Sigmoid colon (tissue), 7 donors: ENCODE results near the gene SEPTIN1. TPM values are rescaled to one million over a fixed set of nuclear protein-coding genes. Genes with fewer than 3 reads are reported as not detected.

Source experiments
- DNase-seq: peaks from one replicate; pipeline ENCODE4 v3.0.0-alpha.2; 2019
- H3K27ac ChIP-seq, 4 donors: fragments of 200-600 bp; sonication (generic); one replicate each; pipeline ENCODE4 v1.5.1; 2016 to 2019; ENCODE audit warnings: mild to moderate bottlenecking in 1 of 4
- H3K27me3 ChIP-seq, 3 donors: fragments of 200-600 bp; sonication (generic); one replicate each; pipeline ENCODE4 v1.5.1; 2019; ENCODE audit warnings: mild to moderate bottlenecking in 1 of 3
- H3K36me3 ChIP-seq, 4 donors: fragments of 200-600 bp; sonication (generic); one replicate each; pipeline ENCODE4 v1.5.1; 2016 to 2019
- H3K4me1 ChIP-seq, 4 donors: fragments of 200-600 bp; sonication (generic); one replicate each; pipeline ENCODE4 v1.5.1; 2017 to 2019
- H3K4me3 ChIP-seq, 4 donors: fragments of 200-600 bp; sonication (generic); one replicate each; pipeline ENCODE4 v1.5.1; 2017 to 2019; ENCODE audit warnings: mild to moderate bottlenecking in 2 of 4, moderate library complexity in 1 of 4
- H3K9me3 ChIP-seq, 4 donors: fragments of 200-600 bp in 3 of 4; sonication (generic) in 3 of 4; one replicate each; pipeline versions ENCODE4 v1.5.1 to v1.6.1; 2013 to 2019
- CTCF ChIP-seq, 4 experiments: fragments of 450-650 bp in 3 of 4; fragments of 200-600 bp in 1 of 4; IDR thresholded peaks; one replicate each; pipeline ENCODE4 v1.5.1; 2016 to 2019; ENCODE audit warnings: antibody characterized with exemption in 4 of 4, mild to moderate bottlenecking in 3 of 4, moderate library complexity in 2 of 4
- EP300 ChIP-seq, 4 donors: sonication (generic); formaldehyde crosslinking; IDR thresholded peaks; one replicate each; pipeline ENCODE4 v1.6.1; 2017; ENCODE audit warnings: antibody characterized with exemption in 4 of 4
- POLR2A ChIP-seq, 2 donors: fragments of 450-650 bp; IDR thresholded peaks; one replicate each; pipeline ENCODE4 v1.6.1; 2016; ENCODE audit warnings: antibody characterized with exemption in 2 of 2, mild to moderate bottlenecking in 2 of 2, moderate library complexity in 2 of 2
- POLR2AphosphoS5 ChIP-seq, 4 donors: sonication (generic); formaldehyde crosslinking; IDR thresholded peaks; one replicate each; pipeline ENCODE4 v1.6.1; 2017; ENCODE audit warnings: antibody characterized with exemption in 4 of 4
- WGBS, 2 donors: extraction: QIAGEN DNeasy Blood & Tissue Kit; methylation state at CpG; one replicate each; pipeline ENCODE4 v1.1.7; 2013; 5-methylcytosine and 5-hydroxymethylcytosine counted together
- intact Hi-C: fragments of 100-400 bp; cut with DNase I; formaldehyde crosslinking; loops from one replicate; pipeline ENCODE4 v1.15.1; 2023
- polyA plus RNA-seq, 3 donors: library from polyadenylated mRNA; stranded (reverse); fragments of 200-250 nt; gene quantifications; one replicate each; pipeline ENCODE4 v1.2.3, GENCODE V29; 2013
- total RNA-seq, 4 donors: library from RNA; depleted of rRNA; stranded (reverse); fragments of >200 nt; gene quantifications; one replicate each; pipeline ENCODE4 v1.1.0, GENCODE V29; 2016
- donor health status: healthy with polysubstance abuse.
- donor health status: Bipolar disorder and iron deficiency.
- donor health status: healthy.

Gene SEPTIN1
- total and polyA plus RNA-seq, 7 donors: 0.82 to 46.6 (median 2.4) TPM

DNA sequence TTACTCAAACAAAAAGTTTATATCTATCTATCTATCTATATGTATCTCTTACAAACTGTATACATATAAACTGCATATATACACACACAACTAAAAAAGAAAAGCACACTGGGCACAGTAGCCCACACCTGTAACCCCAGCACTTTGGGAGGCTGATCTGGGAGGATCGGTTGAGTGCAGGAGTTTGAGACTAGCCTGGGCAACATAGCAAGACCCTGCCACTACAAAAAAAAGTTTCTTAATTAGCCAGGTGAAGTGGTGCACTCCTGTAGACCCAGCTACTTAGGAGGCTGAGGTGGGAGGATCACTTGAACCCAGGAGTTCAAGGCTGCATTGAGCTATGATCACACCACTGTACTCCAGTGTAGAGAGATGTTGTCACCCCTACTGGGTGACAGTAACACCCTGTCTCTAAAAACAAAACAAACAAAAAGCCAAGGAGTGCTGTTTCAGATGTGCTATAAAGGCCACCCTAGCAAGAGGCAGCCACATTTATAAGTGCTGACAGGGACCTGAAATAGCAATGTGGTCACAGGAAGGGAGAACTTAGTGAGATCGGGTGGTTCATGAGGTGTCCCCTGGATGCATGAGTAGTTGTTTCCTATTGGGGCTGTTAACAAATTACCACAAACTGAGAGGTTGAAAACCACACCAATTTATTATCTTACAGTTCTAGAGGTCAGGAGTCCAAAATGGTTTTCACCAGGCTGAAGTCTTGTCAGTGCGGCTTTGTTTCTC is 32.1 kb downstream of the SEPTIN1 start:
- TF ChIP-seq POLR2A (IDR thresholded peaks at IDR 0.05): no peak
- no peak for TF ChIP-seq POLR2AphosphoS5 (IDR thresholded peaks at IDR 0.05)
- no peak for TF ChIP-seq EP300 (IDR thresholded peaks at IDR 0.05)
- no peak for TF ChIP-seq CTCF (IDR thresholded peaks at IDR 0.05)

GRCh38 chr16:30349675-30350074 is 32.7 kb downstream of the SEPTIN1 start:
- no peaks in the 10 kb centered on the region for H3K9me3 ChIP-seq
- peaks cover 0 to 39% (median 35%) of the 10 kb centered on the region in 4 donors for H3K4me1 ChIP-seq
- H3K4me3 ChIP-seq: no peak overlapping the region
- TF ChIP-seq CTCF (IDR thresholded peaks at IDR 0.05): no peak
- no peak for TF ChIP-seq POLR2AphosphoS5 (IDR thresholded peaks at IDR 0.05)
- TF ChIP-seq EP300 (IDR thresholded peaks at IDR 0.05): no peak
- TF ChIP-seq POLR2A (IDR thresholded peaks at IDR 0.05): no peak
- no peak for DNase-seq
- H3K27me3 ChIP-seq: no peaks in the 10 kb centered on the region
- H3K36me3 ChIP-seq: peaks cover 0 to 40% (median 14%) of the 10 kb centered on the region in 4 donors
- 81 to 87% methylated on average over 3 of the region's 3 CpGs for WGBS, 2 donors
- peak overlapping the region in 1 of 4 donors; percentile 36 for H3K27ac ChIP-seq
- intact Hi-C loops: no loop called here

More for the DNA sequence above, 32.1 kb downstream of the SEPTIN1 start:
- WGBS, 2 donors: 70 to 72% methylated on average over 3 of the region's 3 CpGs
- Histone ChIP-seq H3K9me3 (no peaks in the 10 kb centered on the region), H3K36me3 (peaks cover 0 to 40% (median 14%) of the 10 kb centered on the region in 4 donors), H3K27me3 (no peaks in the 10 kb centered on the region), H3K27ac (peak overlapping the region in 1 of 4 donors; percentile 99), H3K4me1 (peaks cover 0 to 39% (median 36%) of the 10 kb centered on the region in 4 donors), H3K4me3 (no peak overlapping the region)
- intact Hi-C loops: no loop called here
- no peak for DNase-seq

- 94 to 96% methylated on average over 7 of the region's 7 CpGs for WGBS, 2 donors
- Histone ChIP-seq H3K9me3 (no peaks in the 10 kb centered on the region), H3K4me3 (no peak overlapping the region), H3K27me3 (no peaks in the 10 kb centered on the region), H3K4me1 (peaks cover 0 to 31% (median 28%) of the 10 kb centered on the region in 4 donors), H3K36me3 (peaks cover 0 to 39% (median 14%) of the 10 kb centered on the region in 4 donors), H3K27ac (no peak overlapping the region)
- no peak for TF ChIP-seq CTCF (IDR thresholded peaks at IDR 0.05)
- no peak for TF ChIP-seq EP300 (IDR thresholded peaks at IDR 0.05)
- no peak for TF ChIP-seq POLR2A (IDR thresholded peaks at IDR 0.05)
- no peak for TF ChIP-seq POLR2AphosphoS5 (IDR thresholded peaks at IDR 0.05)
- intact Hi-C loops: no loop called here
- DNase-seq: no peak
These were observed 33.4 kb downstream of the SEPTIN1 start for GRCh38 chr16:30348929-30349328.

- TF ChIP-seq POLR2A (IDR thresholded peaks at IDR 0.05): no peak
- TF ChIP-seq EP300 (IDR thresholded peaks at IDR 0.05): no peak
- no peak for TF ChIP-seq CTCF (IDR thresholded peaks at IDR 0.05)
- no peak for TF ChIP-seq POLR2AphosphoS5 (IDR thresholded peaks at IDR 0.05)
- DNase-seq: no peak
- intact Hi-C loops: no loop called here
These were observed 34.2 kb downstream of the SEPTIN1 start for GRCh38 chr16:30348113-30348512.

More at GRCh38 chr16:30348113-30348512, 34.2 kb downstream of the SEPTIN1 start:
- 95 to 97% methylated on average over 8 of the region's 8 CpGs for WGBS, 2 donors
- Histone ChIP-seq H3K27ac (no peak overlapping the region), H3K9me3 (no peaks in the 10 kb centered on the region), H3K36me3 (peaks cover 0 to 31% (median 14%) of the 10 kb centered on the region in 4 donors), H3K4me1 (peaks cover 0 to 23% (median 20%) of the 10 kb centered on the region in 4 donors), H3K27me3 (no peaks in the 10 kb centered on the region), H3K4me3 (no peak overlapping the region)
